HEK293 (cell line): ENCODE results near the gene OR2D3.

ENCODE experiments used
- CTCF ChIA-PET: fragments of 350-600 bp; formaldehyde crosslinking; extraction: SDS; loops from one replicate; lab custom pipeline; 2021; ENCODE audit warnings: antibody characterized with exemption; lab: Yijun Ruan, JAX
- POLR2A ChIA-PET: fragments of 300-600 bp; formaldehyde crosslinking; extraction: SDS; loops from one replicate; lab custom pipeline; 2020; ENCODE audit warnings: antibody characterized with exemption, inconsistent platforms; lab: Yijun Ruan, JAX
- H3K27ac ChIP-seq: fragments of 200-500 bp; sonication (Bioruptor generic); 2 replicates; pipeline ENCODE4 v1.5.1; 2014; ENCODE audit warnings: low read depth, low read length, control low read depth, inconsistent platforms; ENCODE audit errors: extremely low read depth
- H3K36me3 ChIP-seq, 2 experiments: fragments of 200-500 bp in 1 of 2; sonication (Bioruptor generic) in 1 of 2; 1 replicate in 1 of 2; 2 replicates in 1 of 2; pipeline ENCODE4 v1.5.1; 2014 to 2017; ENCODE audit warnings: inconsistent platforms in 2 of 2, low read length in 2 of 2; ENCODE audit not compliant: control insufficient read depth in 2 of 2, insufficient read depth in 1 of 2
- H3K4me1 ChIP-seq: fragments of 200-500 bp; sonication (Bioruptor generic); 2 replicates; pipeline ENCODE4 v1.5.1; 2014; ENCODE audit warnings: mild to moderate bottlenecking, low read length, inconsistent platforms; ENCODE audit not compliant: control insufficient read depth, insufficient read depth
- H3K4me3 ChIP-seq: 2 replicates; pipeline ENCODE4 v1.5.1; 2011; ENCODE audit warnings: low read depth, mild to moderate bottlenecking, control low read depth, low read length, moderate library complexity
- H3K9me3 ChIP-seq: fragments of 200-500 bp; sonication (Bioruptor generic); 2 replicates; pipeline ENCODE4 v1.5.1; 2014; ENCODE audit warnings: low read depth, low read length, inconsistent platforms; ENCODE audit not compliant: control insufficient read depth, insufficient read depth
- GFI1B ChIP-seq: fragments of 450-650 bp; formaldehyde crosslinking; IDR thresholded peaks from 2 replicates; pipeline ENCODE4 v1.5.1; 2016; ENCODE audit warnings: missing biosample characterization, missing genetic modification characterization
- GLIS2 ChIP-seq: fragments of 450-650 bp; formaldehyde crosslinking; IDR thresholded peaks from 2 replicates; pipeline ENCODE4 v1.5.1; 2016; ENCODE audit warnings: missing biosample characterization, missing genetic modification characterization
- PATZ1 ChIP-seq: fragments of 450-650 bp; formaldehyde crosslinking; IDR thresholded peaks from 2 replicates; pipeline ENCODE4 v1.5.1; 2016; ENCODE audit warnings: missing biosample characterization, missing genetic modification characterization
- REST ChIP-seq: fragments of 450-650 bp; formaldehyde crosslinking; IDR thresholded peaks from 2 replicates; pipeline ENCODE4 v1.5.1; 2016; ENCODE audit warnings: missing biosample characterization, missing genetic modification characterization
- SP2 ChIP-seq: fragments of 450-650 bp; formaldehyde crosslinking; IDR thresholded peaks from 2 replicates; pipeline ENCODE4 v1.5.1; 2016; ENCODE audit warnings: missing biosample characterization, missing genetic modification characterization
- TRIM28 ChIP-seq: IDR thresholded peaks from 2 replicates; pipeline ENCODE4 v1.6.1; 2011; ENCODE audit warnings: low read length, control low read depth, borderline replicate concordance
- ZNF121 ChIP-seq: fragments of 450-650 bp; formaldehyde crosslinking; IDR thresholded peaks from 2 replicates; pipeline ENCODE4 v1.5.1; 2016; ENCODE audit warnings: missing biosample characterization, missing genetic modification characterization
- ZNF175 ChIP-seq: fragments of 450-650 bp; formaldehyde crosslinking; IDR thresholded peaks from 2 replicates; pipeline ENCODE4 v1.5.1; 2016; ENCODE audit warnings: missing biosample characterization, missing genetic modification characterization
- ZNF248 ChIP-seq: fragments of 450-650 bp; formaldehyde crosslinking; IDR thresholded peaks from 2 replicates; pipeline ENCODE4 v1.5.1; 2017; ENCODE audit warnings: missing biosample characterization, missing genetic modification characterization
- ZNF37A ChIP-seq: fragments of 450-650 bp; IDR thresholded peaks from 2 replicates; pipeline ENCODE4 v1.5.1; 2018; ENCODE audit warnings: missing biosample characterization, missing genetic modification characterization
- ZNF501 ChIP-seq: fragments of 450-650 bp; formaldehyde crosslinking; IDR thresholded peaks from 2 replicates; pipeline ENCODE4 v1.5.1; 2016; ENCODE audit warnings: missing biosample characterization, missing genetic modification characterization
- ZNF529 ChIP-seq: fragments of 450-650 bp; formaldehyde crosslinking; IDR thresholded peaks from 2 replicates; pipeline ENCODE4 v1.5.1; 2017; ENCODE audit warnings: missing genetic modification characterization, missing biosample characterization; ENCODE audit not compliant: insufficient replicate concordance
- ZNF585B ChIP-seq: fragments of 450-650 bp; formaldehyde crosslinking; IDR thresholded peaks from 2 replicates; pipeline ENCODE4 v1.5.1; 2016; ENCODE audit warnings: missing biosample characterization, missing genetic modification characterization
- ZNF596 ChIP-seq: fragments of 450-650 bp; IDR thresholded peaks from 2 replicates; pipeline ENCODE4 v1.5.0; 2018; ENCODE audit warnings: missing biosample characterization, mild to moderate bottlenecking, missing genetic modification characterization, moderate library complexity
- ZNF623 ChIP-seq: fragments of 450-650 bp; formaldehyde crosslinking; IDR thresholded peaks from 2 replicates; pipeline ENCODE4 v1.5.1; 2016; ENCODE audit warnings: missing biosample characterization, missing genetic modification characterization
- ZNF677 ChIP-seq: fragments of 450-650 bp; IDR thresholded peaks from 2 replicates; pipeline ENCODE4 v1.5.0; 2018; ENCODE audit warnings: missing biosample characterization, mild to moderate bottlenecking, missing genetic modification characterization, moderate library complexity

OR2D3 gene, protein sequence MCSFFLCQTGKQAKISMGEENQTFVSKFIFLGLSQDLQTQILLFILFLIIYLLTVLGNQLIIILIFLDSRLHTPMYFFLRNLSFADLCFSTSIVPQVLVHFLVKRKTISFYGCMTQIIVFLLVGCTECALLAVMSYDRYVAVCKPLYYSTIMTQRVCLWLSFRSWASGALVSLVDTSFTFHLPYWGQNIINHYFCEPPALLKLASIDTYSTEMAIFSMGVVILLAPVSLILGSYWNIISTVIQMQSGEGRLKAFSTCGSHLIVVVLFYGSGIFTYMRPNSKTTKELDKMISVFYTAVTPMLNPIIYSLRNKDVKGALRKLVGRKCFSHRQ

DNA sequence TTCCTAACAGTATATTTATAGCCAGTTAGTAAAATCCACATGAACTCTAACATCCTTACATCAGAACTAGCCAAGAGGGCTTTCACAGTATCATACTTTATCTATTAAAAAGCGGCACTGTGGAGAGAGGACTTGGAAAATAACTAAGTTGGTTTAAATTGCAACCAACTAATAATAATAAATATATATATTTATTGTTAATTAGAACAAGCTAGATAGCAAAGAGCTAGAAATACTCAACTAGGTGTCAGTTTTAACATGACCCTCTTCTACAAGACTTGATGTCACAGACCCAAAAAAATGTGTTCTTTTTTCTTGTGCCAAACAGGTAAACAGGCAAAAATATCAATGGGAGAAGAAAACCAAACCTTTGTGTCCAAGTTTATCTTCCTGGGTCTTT, at the start of gene OR2D3:
TSS of gene OR2D3 (plus strand) at position 301 of the 400 bp plus-strand sequence. CDS start at position 301, 0 bp downstream.
- H3K36me3 ChIP-seq: no peaks in the 10 kb centered on the region
- CTCF ChIA-PET: no interaction called here
- no peak within 1 kb of the TSS for H3K27ac ChIP-seq
- no peak within 1 kb of the TSS for H3K4me3 ChIP-seq
- H3K9me3 ChIP-seq: no peaks in the 10 kb centered on the region
- POLR2A ChIA-PET: no interaction called here
- H3K4me1 ChIP-seq: no peaks in the 10 kb centered on the region
- TF ChIP-seq ZNF175 (tag by site-specific recombination): no peak
- TF ChIP-seq ZNF677: no peak
- TF ChIP-seq ZNF121: no peak
- TF ChIP-seq ZNF37A (tag by site-specific recombination): no peak
- no peak for TF ChIP-seq TRIM28
- TF ChIP-seq PATZ1 (tag by site-specific recombination): no peak
- no peak for TF ChIP-seq SP2
- no peak for TF ChIP-seq ZNF596 (tag by site-specific recombination)

DNA sequence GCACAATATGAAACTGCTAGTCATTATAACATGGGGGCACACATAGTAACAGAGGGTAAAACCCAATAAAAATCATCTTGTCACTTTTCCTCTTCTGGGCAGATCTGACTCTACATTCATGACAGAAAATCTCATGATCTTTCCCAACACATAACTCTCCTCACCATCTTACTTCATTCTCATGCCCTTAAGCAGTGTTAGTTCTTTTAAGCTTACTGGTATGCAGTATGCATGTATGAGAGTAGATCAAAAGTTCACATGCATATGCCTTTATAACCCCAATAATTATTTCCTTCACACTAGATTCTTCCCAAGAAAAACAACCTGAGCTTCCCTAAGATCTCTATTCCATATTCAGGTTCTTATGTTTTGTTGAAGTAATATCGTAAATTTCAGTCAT, 49.5 kb upstream of the OR2D3 start:
- no peak for TF ChIP-seq GFI1B
- no peak for TF ChIP-seq ZNF585B (tag by site-specific recombination)
- TF ChIP-seq ZNF501 (tag by site-specific recombination): no peak
- no peak for TF ChIP-seq ZNF623 (tag by site-specific recombination)
- TF ChIP-seq ZNF248 (tag by site-specific recombination): no peak
- TF ChIP-seq GLIS2 (tag by site-specific recombination): no peak
- Histone ChIP-seq H3K4me3 (no peak overlapping the region), H3K4me1 (no peaks in the 10 kb centered on the region), H3K9me3 (no peaks in the 10 kb centered on the region), H3K27ac (no peak overlapping the region), H3K36me3 (no peaks in the 10 kb centered on the region)
- POLR2A ChIA-PET: no interaction called here
- CTCF ChIA-PET: interaction anchor here (0.9 kb wide), 1 partner anchor 58 kb away, joined by 3 read pairs; no protein-coding TSS in a partner anchor

GRCh38 chr11:6875761-6876160, 45.0 kb upstream of the OR2D3 start:
- Histone ChIP-seq H3K27ac (no peak overlapping the region), H3K4me1 (no peaks in the 10 kb centered on the region), H3K9me3 (no peaks in the 10 kb centered on the region), H3K36me3 (no peaks in the 10 kb centered on the region), H3K4me3 (no peak overlapping the region)
- ChIA-PET CTCF (interaction anchor here (0.7 to 1.5 kb wide), 2 partner anchors 43 to 63 kb away, joined by 4 read pairs; no protein-coding TSS in a partner anchor), POLR2A (no interaction called here)
- TF ChIP-seq REST (tag by site-specific recombination): peak; percentile 56
- no peak for TF ChIP-seq ZNF529
